Glutamatergic neuron (in vitro differentiated cells): ENCODE data around the gene HOXA13. TPM values are rescaled to one million over a fixed set of nuclear protein-coding genes. Genes with fewer than 3 reads are reported as not detected.

ENCODE experiments used
- DNase-seq: peaks from one replicate; pipeline ENCODE4 v3.0.0; 2022
- H3K27ac Mint-ChIP-seq: one replicate; pipeline ENCODE4 v1.8.0; 2020; ENCODE audit warnings: mild to moderate bottlenecking, mixed read lengths, inconsistent platforms; ENCODE audit not compliant: unreplicated experiment
- H3K27me3 Mint-ChIP-seq: one replicate; pipeline ENCODE4 v1.8.0; 2020; ENCODE audit warnings: mild to moderate bottlenecking, moderate library complexity, mixed read lengths, inconsistent platforms; ENCODE audit not compliant: unreplicated experiment
- H3K36me3 Mint-ChIP-seq: one replicate; pipeline ENCODE4 v1.8.0; 2020; ENCODE audit warnings: mild to moderate bottlenecking, mixed read lengths, inconsistent platforms; ENCODE audit not compliant: unreplicated experiment
- H3K4me1 Mint-ChIP-seq: one replicate; pipeline ENCODE4 v1.8.0; 2020; ENCODE audit warnings: mild to moderate bottlenecking, low read depth, mixed read lengths, inconsistent platforms; ENCODE audit not compliant: unreplicated experiment
- H3K4me3 Mint-ChIP-seq: one replicate; pipeline ENCODE4 v1.8.0; 2020; ENCODE audit warnings: mild to moderate bottlenecking, mixed read lengths, inconsistent platforms; ENCODE audit not compliant: unreplicated experiment
- H3K9me3 Mint-ChIP-seq: one replicate; pipeline ENCODE4 v1.8.0; 2020; ENCODE audit warnings: mild to moderate bottlenecking, moderate library complexity, mixed read lengths, inconsistent platforms; ENCODE audit not compliant: unreplicated experiment
- total RNA-seq: library from RNA; stranded (reverse); fragmentation: NEBNext Ultra II Directional; extraction: Animal tissue kit (Norgen Biotek cat#: 25700); gene quantifications from one replicate; pipeline ENCODE4 v1.2.1, GENCODE V29; 2021; ENCODE audit not compliant: unreplicated experiment
- TF ChIP-seq, protein P1 (sequence below): fragments of 200-600 bp; sonication (generic); IDR thresholded peaks from one replicate; pipeline ENCODE4 v1.5.0; 2021; ENCODE audit not compliant: partially characterized antibody, unreplicated experiment

HOXA13 gene
- total RNA-seq, 1 donor from 2014 or later = not detected

DNA sequence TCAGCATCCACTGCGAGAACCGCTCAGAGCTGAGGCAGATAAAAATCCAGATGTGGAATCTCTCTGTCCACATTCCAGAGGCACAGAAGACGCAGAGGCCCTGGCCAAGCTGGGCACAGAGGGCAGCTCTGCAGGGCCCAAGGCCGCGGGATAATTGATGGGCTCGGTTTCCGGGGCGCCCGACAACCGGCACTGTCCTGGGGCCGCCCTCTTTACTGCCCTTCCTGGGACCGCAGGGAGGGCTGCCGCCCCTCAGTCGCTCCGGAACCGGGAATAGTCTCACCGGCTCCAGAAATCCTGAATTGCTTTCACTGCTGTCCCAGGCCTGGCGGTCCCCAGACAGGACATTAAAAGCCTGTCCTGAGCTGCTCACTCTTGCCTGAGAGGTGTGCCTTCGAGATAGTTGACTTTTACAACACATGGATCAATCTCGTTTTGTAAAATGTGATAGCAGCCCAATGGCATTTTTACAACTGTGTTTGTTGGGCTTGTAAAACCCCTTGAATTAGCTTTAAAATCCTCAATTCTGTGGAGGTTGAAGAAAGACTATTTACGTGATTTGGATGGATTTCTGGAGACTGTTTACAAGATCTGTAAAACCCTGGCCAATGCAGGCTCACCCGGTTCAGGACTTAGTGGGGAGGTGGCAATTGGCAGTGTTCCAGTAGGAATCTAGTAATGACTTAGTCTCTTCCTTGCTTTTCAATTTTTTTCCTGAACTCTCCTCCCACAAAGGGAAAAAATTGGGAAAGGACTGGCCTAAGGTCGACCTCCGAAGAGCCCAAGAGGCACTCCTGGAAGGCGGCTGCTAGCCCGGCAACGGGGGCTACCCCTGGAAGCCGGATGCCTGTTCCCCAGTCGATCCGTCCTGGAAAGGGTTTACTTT, 50.9 kb downstream of the HOXA13 start:
- TF ChIP-seq, protein P1, sequence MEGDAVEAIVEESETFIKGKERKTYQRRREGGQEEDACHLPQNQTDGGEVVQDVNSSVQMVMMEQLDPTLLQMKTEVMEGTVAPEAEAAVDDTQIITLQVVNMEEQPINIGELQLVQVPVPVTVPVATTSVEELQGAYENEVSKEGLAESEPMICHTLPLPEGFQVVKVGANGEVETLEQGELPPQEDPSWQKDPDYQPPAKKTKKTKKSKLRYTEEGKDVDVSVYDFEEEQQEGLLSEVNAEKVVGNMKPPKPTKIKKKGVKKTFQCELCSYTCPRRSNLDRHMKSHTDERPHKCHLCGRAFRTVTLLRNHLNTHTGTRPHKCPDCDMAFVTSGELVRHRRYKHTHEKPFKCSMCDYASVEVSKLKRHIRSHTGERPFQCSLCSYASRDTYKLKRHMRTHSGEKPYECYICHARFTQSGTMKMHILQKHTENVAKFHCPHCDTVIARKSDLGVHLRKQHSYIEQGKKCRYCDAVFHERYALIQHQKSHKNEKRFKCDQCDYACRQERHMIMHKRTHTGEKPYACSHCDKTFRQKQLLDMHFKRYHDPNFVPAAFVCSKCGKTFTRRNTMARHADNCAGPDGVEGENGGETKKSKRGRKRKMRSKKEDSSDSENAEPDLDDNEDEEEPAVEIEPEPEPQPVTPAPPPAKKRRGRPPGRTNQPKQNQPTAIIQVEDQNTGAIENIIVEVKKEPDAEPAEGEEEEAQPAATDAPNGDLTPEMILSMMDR = no peak
- Mint-ChIP-seq H3K27me3 (peaks cover 54% of the 10 kb centered on the region), H3K4me1 (no peaks in the 10 kb centered on the region), H3K36me3 (peaks cover 17% of the 10 kb centered on the region), H3K4me3 (no peak overlapping the region), H3K27ac (no peak overlapping the region), H3K9me3 (peaks cover 7% of the 10 kb centered on the region)
- no peak for DNase-seq

DNA sequence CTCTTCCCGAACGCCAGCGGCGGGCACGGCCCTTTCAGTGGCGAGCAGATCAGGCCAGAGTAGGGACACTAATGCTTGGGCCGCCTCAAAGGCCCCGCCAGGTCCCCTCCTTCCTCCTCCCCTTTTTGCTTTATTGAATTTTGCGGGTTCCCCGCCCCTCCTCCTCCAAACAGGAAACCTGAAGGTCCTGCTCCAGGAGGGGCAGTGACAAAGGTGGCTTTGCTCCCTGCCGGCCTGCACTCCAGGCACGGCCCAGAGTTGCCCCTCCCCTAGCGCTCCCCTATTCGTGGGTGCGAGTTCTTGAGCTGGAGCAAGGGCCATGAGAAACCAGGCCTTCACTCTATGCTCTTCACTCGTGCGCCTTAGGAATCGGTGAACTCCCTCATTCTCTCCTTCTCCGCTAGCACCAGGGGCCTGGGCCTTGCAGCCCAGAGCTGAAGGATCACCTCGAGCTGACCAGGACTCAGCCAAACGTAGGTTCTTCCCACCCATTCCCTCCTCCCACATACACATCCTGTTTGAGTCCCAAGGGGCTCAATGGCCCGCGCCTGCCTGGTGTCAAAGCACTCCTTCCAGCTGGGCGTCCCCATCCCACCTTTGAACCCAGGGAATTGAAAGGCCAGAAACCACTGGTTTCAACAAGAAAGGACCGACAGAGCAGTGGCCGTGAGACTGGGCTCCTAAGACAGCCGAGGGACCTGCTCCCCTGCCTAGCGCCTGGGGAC, 51.7 kb downstream of the HOXA13 start:
- TF ChIP-seq, protein P1 = no peak

DNA sequence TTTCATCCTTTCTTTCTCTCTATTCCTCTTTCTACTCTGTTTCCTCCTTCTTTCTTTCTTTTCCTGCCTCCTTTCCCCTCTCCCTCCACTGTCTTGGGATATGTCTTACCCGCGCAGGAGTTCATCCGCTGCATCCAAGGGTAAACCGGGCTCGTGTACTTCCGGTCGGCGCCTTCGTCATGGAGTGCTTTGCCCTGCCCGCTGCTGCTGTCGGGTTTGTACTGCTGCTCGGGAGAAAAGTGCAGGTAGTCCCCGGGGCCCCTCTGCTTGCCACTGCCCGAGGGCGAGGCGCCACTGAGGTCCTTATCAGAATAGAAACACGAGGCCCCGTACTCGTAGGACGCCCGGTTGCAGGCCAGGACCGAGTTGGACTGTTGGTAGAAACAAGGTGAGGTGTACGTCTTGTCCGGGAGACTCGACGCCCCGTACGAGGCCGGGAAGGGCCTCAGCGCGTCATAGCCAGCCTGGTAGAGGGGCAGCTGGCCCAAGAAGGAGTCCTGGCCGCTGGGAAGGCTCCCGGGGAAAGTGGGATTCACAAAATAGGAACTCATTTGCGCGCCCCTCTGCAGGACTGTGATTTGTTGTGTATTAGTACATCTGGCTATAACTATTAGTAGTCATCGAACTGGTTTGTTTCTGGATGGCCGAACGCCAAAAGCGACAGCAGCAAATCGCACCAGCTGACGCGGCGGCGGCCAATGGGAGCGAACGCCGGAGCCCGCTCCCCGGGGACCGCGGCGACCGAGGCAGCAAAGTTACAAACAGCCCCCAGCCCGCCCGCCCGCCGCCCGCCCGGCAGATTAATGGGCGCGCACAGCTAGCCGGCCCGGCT, 52.5 kb downstream of the HOXA13 start, which contains the start of gene HOXA6:
HOXA6 (minus strand) TSS at position 576 of the 832 bp plus-strand sequence; CDS start at position 551, 25 bp downstream.
- no peak within 1 kb of the TSS for H3K27ac Mint-ChIP-seq
- peaks cover 4% of the 10 kb centered on the region for H3K9me3 Mint-ChIP-seq
- TF ChIP-seq, protein P1 = no peak
- no peak for DNase-seq
- H3K27me3 Mint-ChIP-seq = peaks cover 48% of the 10 kb centered on the region
- peak within 1 kb of the TSS; percentile 46 for H3K4me3 Mint-ChIP-seq
- peaks cover 13% of the 10 kb centered on the region for H3K36me3 Mint-ChIP-seq
- no peaks in the 10 kb centered on the region for H3K4me1 Mint-ChIP-seq

More for the DNA sequence above, 51.7 kb downstream of the HOXA13 start:
- H3K4me1 Mint-ChIP-seq = no peaks in the 10 kb centered on the region
- H3K27me3 Mint-ChIP-seq = peaks cover 48% of the 10 kb centered on the region
- DNase-seq = no peak
- H3K4me3 Mint-ChIP-seq = peak overlapping the region; percentile 46
- peaks cover 4% of the 10 kb centered on the region for H3K9me3 Mint-ChIP-seq
- peaks cover 13% of the 10 kb centered on the region for H3K36me3 Mint-ChIP-seq
- H3K27ac Mint-ChIP-seq = no peak overlapping the region

DNA sequence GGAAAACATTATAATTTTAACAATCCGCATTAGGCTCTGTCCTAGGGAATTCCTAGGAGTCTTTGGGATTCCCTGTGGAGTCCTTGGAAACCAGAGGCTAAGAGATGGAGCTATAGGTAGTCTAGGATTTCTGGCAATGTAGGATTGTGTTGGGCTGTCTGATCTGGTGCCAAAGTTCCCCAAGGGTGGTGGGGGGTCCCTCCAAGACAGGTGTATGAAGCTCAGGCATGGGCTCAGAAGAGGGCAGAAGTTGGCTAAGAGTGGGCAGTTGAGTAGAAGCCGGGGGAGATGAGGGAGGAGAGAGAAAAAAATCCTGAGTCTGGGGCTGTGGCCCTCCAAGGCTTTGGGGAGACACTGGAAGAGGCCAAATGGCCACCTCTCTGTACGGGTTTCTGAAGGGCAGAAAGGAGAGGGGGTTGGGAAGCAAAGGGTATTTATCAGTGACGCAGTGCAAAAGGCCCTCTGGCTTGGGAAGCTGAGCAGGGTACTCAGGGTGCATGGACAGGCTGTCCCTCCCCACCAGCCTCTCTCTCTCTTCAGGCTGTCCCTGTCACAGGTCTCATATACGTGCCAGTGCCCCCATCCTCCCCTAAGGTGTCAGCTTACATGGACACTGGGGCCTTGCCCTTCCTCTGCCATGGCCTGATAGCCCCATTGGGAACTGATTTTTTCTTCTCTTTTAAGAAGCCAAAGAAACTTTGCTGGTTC, 53.2 kb downstream of the HOXA13 start:
- TF ChIP-seq, protein P1 = no peak
- DNase-seq = no peak
- H3K9me3 Mint-ChIP-seq = peaks cover 4% of the 10 kb centered on the region
- no peaks in the 10 kb centered on the region for H3K4me1 Mint-ChIP-seq
- H3K4me3 Mint-ChIP-seq = no peak overlapping the region
- H3K27ac Mint-ChIP-seq = no peak overlapping the region
- H3K27me3 Mint-ChIP-seq = peaks cover 48% of the 10 kb centered on the region
- H3K36me3 Mint-ChIP-seq = peaks cover 13% of the 10 kb centered on the region
